Measurements from ENCODE around the gene MBNL3. TPM values are rescaled to one million over a fixed set of nuclear protein-coding genes. Genes with fewer than 3 reads are reported as not detected.

Gene MBNL3
- total RNA-seq, 1 donor from 2014 or later: 10.4 TPM

DNA sequence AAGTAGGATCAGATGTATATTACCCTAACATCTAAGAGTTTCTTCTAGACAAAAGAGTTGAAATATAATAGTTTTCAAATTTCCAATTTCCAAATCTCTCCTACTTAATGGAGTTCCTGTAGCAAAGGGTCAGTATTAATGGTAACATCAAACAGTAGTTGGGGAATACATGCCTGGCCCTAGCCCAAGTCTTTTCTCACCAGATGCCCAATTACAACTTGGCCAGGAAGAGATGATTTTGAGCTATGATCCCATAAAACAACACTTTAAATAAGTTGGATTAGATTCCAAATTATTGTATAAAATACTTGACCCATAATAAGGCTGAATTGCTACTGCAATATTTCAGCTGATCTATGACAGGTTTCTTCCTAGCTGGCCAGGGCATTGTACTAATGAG lies 59.9 kb downstream of the MBNL3 start:
- Histone ChIP-seq H3K36me3 (ENCODE audit: control insufficient read depth in 3 of 3, insufficient read depth in 3 of 3, low read length in 3 of 3) (no peaks in the 10 kb centered on the region), H3K27ac (ENCODE audit: low read depth, low read length) (no peak overlapping the region), H3K27me3 (ENCODE audit: control insufficient read depth in 3 of 3, insufficient read depth in 3 of 3, low read length in 3 of 3) (peaks cover 0 to 2% (median 0%) of the 10 kb centered on the region in 3 donors), H3K4me3 (ENCODE audit: low read length in 3 of 3) (no peak overlapping the region), H3K9ac (ENCODE audit: low read depth in 1 of 3, low read length in 3 of 3) (no peak overlapping the region), H3K9me3 (ENCODE audit: control insufficient read depth in 3 of 3, low read length in 3 of 3) (no peaks in the 10 kb centered on the region), H3K4me1 (ENCODE audit: control insufficient read depth in 3 of 3, insufficient read depth in 3 of 3, low read length in 3 of 3) (no peaks in the 10 kb centered on the region)

- Histone ChIP-seq H3K9me3 (ENCODE audit: control insufficient read depth in 3 of 3, low read length in 3 of 3) (no peaks in the 10 kb centered on the region), H3K4me3 (ENCODE audit: low read length in 3 of 3) (no peak overlapping the region), H3K36me3 (ENCODE audit: control insufficient read depth in 3 of 3, insufficient read depth in 3 of 3, low read length in 3 of 3) (no peaks in the 10 kb centered on the region), H3K27ac (ENCODE audit: low read depth, low read length) (no peak overlapping the region), H3K4me1 (ENCODE audit: control insufficient read depth in 3 of 3, insufficient read depth in 3 of 3, low read length in 3 of 3) (no peaks in the 10 kb centered on the region), H3K27me3 (ENCODE audit: control insufficient read depth in 3 of 3, insufficient read depth in 3 of 3, low read length in 3 of 3) (peaks cover 0 to 4% (median 0%) of the 10 kb centered on the region in 3 donors), H3K9ac (ENCODE audit: low read depth in 1 of 3, low read length in 3 of 3) (no peak overlapping the region)
Measured at GRCh38 chrX:132426695-132427281, 62.0 kb downstream of the MBNL3 start.

- peaks cover 0 to 4% (median 0%) of the 10 kb centered on the region in 3 donors for H3K27me3 ChIP-seq (ENCODE audit: control insufficient read depth in 3 of 3, insufficient read depth in 3 of 3, low read length in 3 of 3)
Measured at GRCh38 chrX:132425744-132426318, 63.0 kb downstream of the MBNL3 start.

GRCh38 chrX:132423323-132423722 lies 65.5 kb downstream of the MBNL3 start:
- H3K4me1 ChIP-seq (ENCODE audit: control insufficient read depth in 3 of 3, insufficient read depth in 3 of 3, low read length in 3 of 3): no peaks in the 10 kb centered on the region
- H3K27ac ChIP-seq (ENCODE audit: low read depth, low read length): no peak overlapping the region
- no peak overlapping the region for H3K4me3 ChIP-seq (ENCODE audit: low read length in 3 of 3)
- no peaks in the 10 kb centered on the region for H3K9me3 ChIP-seq (ENCODE audit: control insufficient read depth in 3 of 3, low read length in 3 of 3)
- peaks cover 0 to 4% (median 0%) of the 10 kb centered on the region in 3 donors for H3K27me3 ChIP-seq (ENCODE audit: control insufficient read depth in 3 of 3, insufficient read depth in 3 of 3, low read length in 3 of 3)
- no peaks in the 10 kb centered on the region for H3K36me3 ChIP-seq (ENCODE audit: control insufficient read depth in 3 of 3, insufficient read depth in 3 of 3, low read length in 3 of 3)
- H3K9ac ChIP-seq (ENCODE audit: low read depth in 1 of 3, low read length in 3 of 3): no peak overlapping the region

More at GRCh38 chrX:132425744-132426318, 63.0 kb downstream of the MBNL3 start:
- Histone ChIP-seq H3K9me3 (ENCODE audit: control insufficient read depth in 3 of 3, low read length in 3 of 3) (no peaks in the 10 kb centered on the region), H3K36me3 (ENCODE audit: control insufficient read depth in 3 of 3, insufficient read depth in 3 of 3, low read length in 3 of 3) (no peaks in the 10 kb centered on the region), H3K9ac (ENCODE audit: low read depth in 1 of 3, low read length in 3 of 3) (no peak overlapping the region), H3K27ac (ENCODE audit: low read depth, low read length) (no peak overlapping the region), H3K4me1 (ENCODE audit: control insufficient read depth in 3 of 3, insufficient read depth in 3 of 3, low read length in 3 of 3) (no peaks in the 10 kb centered on the region), H3K4me3 (ENCODE audit: low read length in 3 of 3) (no peak overlapping the region)

DNA sequence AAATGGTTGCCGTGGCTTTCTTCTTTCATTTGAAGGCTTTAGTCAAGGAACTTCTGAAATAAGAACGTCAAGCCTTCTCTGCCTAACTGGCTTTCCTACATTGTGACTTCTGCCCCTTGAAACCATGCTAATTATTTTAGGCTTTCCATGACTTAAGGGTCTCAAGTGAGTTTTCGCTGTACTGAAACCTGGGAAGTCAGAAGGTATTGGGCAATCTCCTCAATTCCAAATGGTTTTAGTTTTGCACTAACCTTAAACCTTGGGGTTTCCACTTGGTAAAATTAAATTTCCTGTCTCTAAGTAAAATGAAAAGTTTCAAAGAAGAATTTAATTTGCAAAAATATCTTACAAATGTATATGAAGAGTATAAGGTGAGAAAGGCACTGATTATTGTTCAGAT lies 73.8 kb downstream of the MBNL3 start:
- Histone ChIP-seq H3K36me3 (ENCODE audit: control insufficient read depth in 3 of 3, insufficient read depth in 3 of 3, low read length in 3 of 3) (no peaks in the 10 kb centered on the region), H3K9me3 (ENCODE audit: control insufficient read depth in 3 of 3, low read length in 3 of 3) (no peaks in the 10 kb centered on the region), H3K27ac (ENCODE audit: low read depth, low read length) (no peak overlapping the region), H3K4me3 (ENCODE audit: low read length in 3 of 3) (no peak overlapping the region), H3K4me1 (ENCODE audit: control insufficient read depth in 3 of 3, insufficient read depth in 3 of 3, low read length in 3 of 3) (no peaks in the 10 kb centered on the region), H3K9ac (ENCODE audit: low read depth in 1 of 3, low read length in 3 of 3) (no peak overlapping the region), H3K27me3 (ENCODE audit: control insufficient read depth in 3 of 3, insufficient read depth in 3 of 3, low read length in 3 of 3) (no peaks in the 10 kb centered on the region)

DNA sequence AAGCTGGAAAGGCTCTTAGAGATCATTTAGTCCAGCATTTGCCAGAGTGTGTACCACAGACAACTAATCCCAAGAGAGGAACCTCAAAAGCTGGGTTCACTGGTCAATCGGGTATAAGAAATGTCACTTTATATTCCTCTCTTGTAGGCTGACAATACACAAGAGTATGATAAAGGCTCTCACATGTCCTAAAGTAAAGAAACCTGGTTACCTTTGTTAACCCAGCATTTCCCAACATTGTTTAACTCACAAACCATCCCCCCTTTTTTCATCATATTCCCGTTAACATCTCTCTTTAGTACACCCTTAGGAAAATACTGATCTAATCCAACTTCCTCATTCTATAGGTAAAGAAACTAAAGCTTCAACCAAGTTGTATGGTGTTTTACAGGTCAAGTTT lies 74.4 kb downstream of the MBNL3 start:
- Histone ChIP-seq H3K9me3 (ENCODE audit: control insufficient read depth in 3 of 3, low read length in 3 of 3) (no peaks in the 10 kb centered on the region), H3K27me3 (ENCODE audit: control insufficient read depth in 3 of 3, insufficient read depth in 3 of 3, low read length in 3 of 3) (no peaks in the 10 kb centered on the region), H3K9ac (ENCODE audit: low read depth in 1 of 3, low read length in 3 of 3) (no peak overlapping the region), H3K36me3 (ENCODE audit: control insufficient read depth in 3 of 3, insufficient read depth in 3 of 3, low read length in 3 of 3) (no peaks in the 10 kb centered on the region), H3K27ac (ENCODE audit: low read depth, low read length) (no peak overlapping the region), H3K4me3 (ENCODE audit: low read length in 3 of 3) (no peak overlapping the region), H3K4me1 (ENCODE audit: control insufficient read depth in 3 of 3, insufficient read depth in 3 of 3, low read length in 3 of 3) (no peaks in the 10 kb centered on the region)

- Histone ChIP-seq H3K27me3 (ENCODE audit: control insufficient read depth in 3 of 3, insufficient read depth in 3 of 3, low read length in 3 of 3) (no peaks in the 10 kb centered on the region), H3K36me3 (ENCODE audit: control insufficient read depth in 3 of 3, insufficient read depth in 3 of 3, low read length in 3 of 3) (no peaks in the 10 kb centered on the region), H3K4me3 (ENCODE audit: low read length in 3 of 3) (no peak overlapping the region), H3K9ac (ENCODE audit: low read depth in 1 of 3, low read length in 3 of 3) (no peak overlapping the region), H3K9me3 (ENCODE audit: control insufficient read depth in 3 of 3, low read length in 3 of 3) (no peaks in the 10 kb centered on the region), H3K4me1 (ENCODE audit: control insufficient read depth in 3 of 3, insufficient read depth in 3 of 3, low read length in 3 of 3) (no peaks in the 10 kb centered on the region), H3K27ac (ENCODE audit: low read depth, low read length) (no peak overlapping the region)
Measured at GRCh38 chrX:132413459-132413858, 75.4 kb downstream of the MBNL3 start.

GRCh38 chrX:132412208-132412607 lies 76.6 kb downstream of the MBNL3 start:
- Histone ChIP-seq H3K36me3 (ENCODE audit: control insufficient read depth in 3 of 3, insufficient read depth in 3 of 3, low read length in 3 of 3) (no peaks in the 10 kb centered on the region), H3K4me3 (ENCODE audit: low read length in 3 of 3) (no peak overlapping the region), H3K4me1 (ENCODE audit: control insufficient read depth in 3 of 3, insufficient read depth in 3 of 3, low read length in 3 of 3) (no peaks in the 10 kb centered on the region), H3K9ac (ENCODE audit: low read depth in 1 of 3, low read length in 3 of 3) (no peak overlapping the region), H3K27me3 (ENCODE audit: control insufficient read depth in 3 of 3, insufficient read depth in 3 of 3, low read length in 3 of 3) (no peaks in the 10 kb centered on the region), H3K9me3 (ENCODE audit: control insufficient read depth in 3 of 3, low read length in 3 of 3) (no peaks in the 10 kb centered on the region), H3K27ac (ENCODE audit: low read depth, low read length) (no peak overlapping the region)

DNA sequence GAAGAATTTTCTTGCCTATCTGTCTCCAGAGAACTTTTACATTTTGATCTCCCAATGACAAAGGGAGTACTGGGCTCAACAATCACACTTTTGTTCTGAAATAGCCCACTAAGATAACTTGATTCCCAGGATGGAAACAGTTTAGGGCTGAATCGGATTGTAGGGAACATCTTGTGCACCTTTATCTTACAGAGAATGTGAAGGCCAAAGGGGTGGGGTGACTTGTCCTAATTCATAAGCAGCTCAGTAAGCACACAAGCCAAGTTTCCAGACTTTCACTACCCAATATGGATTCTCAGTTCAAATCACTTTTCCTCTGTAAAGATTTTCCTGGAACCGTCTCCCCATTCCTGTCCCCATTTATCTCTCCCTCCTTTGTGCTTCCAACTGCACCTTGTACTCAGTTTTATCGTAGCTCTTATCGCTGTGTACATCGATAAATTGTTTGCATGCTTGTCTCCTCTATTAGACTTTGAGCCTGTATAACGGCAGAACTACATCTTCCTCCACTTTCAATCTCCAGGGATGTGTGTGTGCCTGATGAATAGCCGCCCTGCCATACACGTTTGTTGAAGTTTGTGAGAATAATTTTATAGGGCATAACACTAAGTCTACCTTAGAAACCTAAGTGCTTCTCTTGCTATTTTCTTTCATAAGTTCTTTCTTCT lies 77.4 kb downstream of the MBNL3 start:
- H3K9ac ChIP-seq (ENCODE audit: low read depth in 1 of 3, low read length in 3 of 3): no peak overlapping the region
- no peak overlapping the region for H3K27ac ChIP-seq (ENCODE audit: low read depth, low read length)
- H3K4me3 ChIP-seq (ENCODE audit: low read length in 3 of 3): no peak overlapping the region
- no peaks in the 10 kb centered on the region for H3K36me3 ChIP-seq (ENCODE audit: control insufficient read depth in 3 of 3, insufficient read depth in 3 of 3, low read length in 3 of 3)
- H3K27me3 ChIP-seq (ENCODE audit: control insufficient read depth in 3 of 3, insufficient read depth in 3 of 3, low read length in 3 of 3): no peaks in the 10 kb centered on the region
- no peaks in the 10 kb centered on the region for H3K9me3 ChIP-seq (ENCODE audit: control insufficient read depth in 3 of 3, low read length in 3 of 3)
- H3K4me1 ChIP-seq (ENCODE audit: control insufficient read depth in 3 of 3, insufficient read depth in 3 of 3, low read length in 3 of 3): no peaks in the 10 kb centered on the region

- H3K36me3 ChIP-seq (ENCODE audit: control insufficient read depth in 3 of 3, insufficient read depth in 3 of 3, low read length in 3 of 3): no peaks in the 10 kb centered on the region
- no peak overlapping the region for H3K27ac ChIP-seq (ENCODE audit: low read depth, low read length)
Measured at GRCh38 chrX:132409780-132410556, 78.9 kb downstream of the MBNL3 start.

More at GRCh38 chrX:132409780-132410556, 78.9 kb downstream of the MBNL3 start:
- Histone ChIP-seq H3K9me3 (ENCODE audit: control insufficient read depth in 3 of 3, low read length in 3 of 3) (no peaks in the 10 kb centered on the region), H3K4me3 (ENCODE audit: low read length in 3 of 3) (no peak overlapping the region), H3K9ac (ENCODE audit: low read depth in 1 of 3, low read length in 3 of 3) (no peak overlapping the region), H3K27me3 (ENCODE audit: control insufficient read depth in 3 of 3, insufficient read depth in 3 of 3, low read length in 3 of 3) (no peaks in the 10 kb centered on the region), H3K4me1 (ENCODE audit: control insufficient read depth in 3 of 3, insufficient read depth in 3 of 3, low read length in 3 of 3) (no peaks in the 10 kb centered on the region)
